ENCODE data around the gene AP2A1.
A peak's percentile ranks its signal among the peaks of the same experiment; 100 is the strongest.

AP2A1 gene

DNA sequence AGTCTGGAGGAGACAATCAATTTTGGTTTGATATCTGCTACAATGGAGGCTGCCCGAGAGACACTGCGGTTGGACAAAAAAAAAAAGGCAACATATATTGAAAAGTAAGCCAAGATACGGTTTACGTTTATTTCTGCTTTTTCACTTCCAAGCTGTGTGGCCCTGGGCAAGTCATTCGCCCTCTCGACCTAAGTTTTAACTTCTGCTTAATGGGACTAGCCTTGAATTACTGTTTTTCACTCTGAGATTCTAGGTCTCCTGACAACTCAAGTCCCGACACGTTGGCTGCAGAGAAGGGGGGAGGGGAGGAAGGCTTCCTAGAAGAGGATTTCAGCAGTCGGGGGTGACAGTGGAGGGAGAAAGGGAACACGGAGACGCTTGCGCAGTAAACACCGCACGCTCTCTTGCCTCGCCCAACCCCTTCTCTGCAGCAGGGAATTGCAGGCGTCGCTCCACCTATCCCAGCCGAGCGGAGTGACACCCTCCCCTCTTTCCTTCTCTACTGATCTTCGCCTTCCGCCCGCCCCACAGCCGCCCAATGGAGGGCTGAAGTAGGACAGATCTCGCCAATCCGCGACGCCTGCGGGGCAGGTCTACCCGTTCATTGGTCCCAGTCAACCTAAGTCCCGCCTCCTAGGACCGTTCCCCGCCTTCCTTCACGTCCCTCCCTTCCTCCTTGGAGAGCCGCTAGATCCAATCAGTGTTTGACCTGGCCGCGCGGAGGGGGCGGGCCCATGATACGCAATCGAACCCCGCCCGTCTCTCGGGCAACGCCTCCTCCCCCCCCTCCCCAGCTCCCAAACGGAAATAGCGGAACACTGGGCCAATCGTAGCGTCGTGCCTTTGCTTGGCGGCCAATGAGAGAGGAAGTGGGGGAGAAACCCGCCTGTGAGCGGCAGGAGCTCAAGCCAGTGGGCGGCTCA lies 533 bp upstream of the AP2A1 start:
- DNase-seq = peak; percentile 100

DNA sequence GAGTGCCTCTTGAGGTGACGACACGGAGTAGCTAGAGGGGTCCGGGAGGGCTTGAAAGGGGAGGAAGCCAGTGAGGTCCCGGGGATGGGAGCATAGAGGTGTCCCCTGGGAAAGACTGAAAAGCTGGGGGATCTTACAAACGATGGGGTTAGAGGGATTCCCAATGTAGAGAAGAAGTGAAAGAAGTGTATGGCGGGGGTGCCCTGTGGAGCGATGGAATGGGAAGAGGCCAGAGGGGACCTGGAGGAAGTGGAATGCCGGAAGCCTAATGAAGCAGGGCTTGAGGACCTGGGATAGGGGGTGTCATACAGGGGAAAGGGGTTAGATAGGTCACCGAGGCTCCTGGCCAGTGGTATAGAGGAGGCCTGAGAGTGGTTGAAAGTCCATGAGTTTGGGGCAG lies 580 bp downstream of the AP2A1 start:
- no peak for DNase-seq

DNA sequence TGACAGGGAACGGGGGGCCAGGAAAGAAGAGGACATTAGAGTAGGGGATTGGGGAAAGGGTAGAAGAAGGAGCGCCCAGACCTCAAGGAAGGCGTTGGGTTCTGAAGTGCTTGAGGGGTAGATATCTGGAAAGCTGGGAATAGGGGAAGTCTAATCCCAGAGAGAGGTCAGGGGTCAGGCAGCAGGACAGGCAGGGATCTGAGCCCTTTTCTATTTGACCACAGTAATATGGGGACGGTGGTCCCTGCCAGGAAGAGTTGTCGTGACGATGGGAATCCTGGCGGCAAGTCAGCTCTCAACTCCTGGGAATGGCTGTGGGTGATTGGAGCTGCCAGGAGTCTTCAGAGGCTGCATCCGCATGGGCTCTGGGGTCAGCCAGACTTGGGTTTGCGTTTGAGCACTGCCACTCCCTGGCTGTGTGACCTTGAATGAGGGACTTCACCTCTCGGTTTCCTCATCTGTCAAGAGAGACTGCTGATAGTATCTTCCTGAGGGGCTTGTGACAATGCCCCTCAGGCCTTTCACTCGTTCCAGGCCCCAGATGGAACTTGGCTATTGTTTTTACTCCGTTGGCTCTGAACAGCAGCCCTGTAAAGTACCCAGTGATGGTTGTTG lies 1.3 kb downstream of the AP2A1 start:
- DNase-seq = no peak

DNA sequence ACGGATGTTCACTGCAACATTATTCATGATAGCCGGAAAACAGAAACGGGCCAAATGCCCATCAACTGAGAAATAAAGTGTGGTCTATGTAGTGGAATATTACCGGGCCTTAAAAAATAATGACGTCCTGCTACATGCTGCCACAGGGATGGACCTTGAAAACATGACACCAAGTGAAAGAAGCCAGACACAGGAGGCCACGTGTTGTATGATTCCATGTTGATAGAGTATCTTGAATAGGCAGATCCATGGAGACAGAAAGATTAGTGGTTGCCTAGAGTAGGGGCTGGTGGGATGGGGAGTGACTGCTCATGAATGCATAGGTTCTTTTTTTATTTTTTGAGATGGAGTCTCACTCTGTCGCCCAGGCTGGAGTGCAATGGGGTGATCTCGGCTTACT lies 3.7 kb downstream of the AP2A1 start:
- no peak for DNase-seq

DNA sequence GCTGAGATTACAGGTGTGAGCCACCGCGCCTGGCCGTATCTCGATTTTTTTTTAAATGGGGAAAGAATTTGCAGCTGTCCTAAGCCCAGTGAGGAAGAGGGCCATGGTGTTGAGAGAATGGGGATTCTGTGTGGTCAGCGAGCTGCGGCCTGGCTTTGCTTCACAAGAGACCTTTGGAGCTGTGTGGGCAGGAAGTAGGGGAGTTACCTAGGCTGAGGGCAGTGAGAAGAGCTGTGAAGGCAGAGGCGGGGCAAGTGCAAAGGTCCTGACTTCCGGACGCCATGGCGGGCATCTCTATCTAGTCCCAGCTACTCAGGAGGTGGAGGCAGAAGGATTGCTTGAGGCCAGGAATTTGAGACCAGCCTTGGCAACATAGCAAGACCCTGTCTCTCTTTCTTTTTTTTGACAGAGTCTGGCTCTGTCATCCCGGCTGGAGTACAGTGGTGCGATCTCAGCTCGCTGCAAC lies 4.9 kb downstream of the AP2A1 start:
- no peak for DNase-seq

DNA sequence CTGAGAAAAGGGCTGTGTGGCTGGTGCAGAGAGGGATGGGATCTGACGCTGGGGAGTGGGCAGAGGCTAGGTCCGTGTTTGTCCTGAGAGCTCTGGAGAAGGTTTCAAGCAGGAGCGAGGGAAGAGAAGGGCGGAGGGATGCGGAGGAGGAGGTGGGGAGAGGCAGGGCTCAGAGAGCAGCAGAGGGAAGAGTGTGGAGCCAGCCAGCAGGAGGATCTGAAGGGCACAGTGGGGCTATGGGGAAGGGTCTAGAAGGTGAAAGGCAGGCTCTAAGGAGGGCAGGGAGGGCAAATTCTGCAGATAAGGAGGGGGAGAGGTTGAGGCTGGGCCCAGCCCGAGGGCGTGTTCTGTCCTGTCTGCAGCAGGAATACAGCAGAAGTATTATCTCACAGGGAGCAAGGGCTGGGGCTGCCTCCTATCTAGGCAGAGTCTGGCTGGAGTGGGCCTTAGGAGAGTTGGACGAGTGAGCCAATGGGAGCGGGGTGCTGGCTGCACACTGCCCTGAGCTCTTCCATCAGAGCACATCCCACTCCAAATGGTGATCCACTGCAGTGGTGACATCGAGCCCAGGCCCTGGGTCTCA lies 6.1 kb downstream of the AP2A1 start:
- DNase-seq = no peak

DNA sequence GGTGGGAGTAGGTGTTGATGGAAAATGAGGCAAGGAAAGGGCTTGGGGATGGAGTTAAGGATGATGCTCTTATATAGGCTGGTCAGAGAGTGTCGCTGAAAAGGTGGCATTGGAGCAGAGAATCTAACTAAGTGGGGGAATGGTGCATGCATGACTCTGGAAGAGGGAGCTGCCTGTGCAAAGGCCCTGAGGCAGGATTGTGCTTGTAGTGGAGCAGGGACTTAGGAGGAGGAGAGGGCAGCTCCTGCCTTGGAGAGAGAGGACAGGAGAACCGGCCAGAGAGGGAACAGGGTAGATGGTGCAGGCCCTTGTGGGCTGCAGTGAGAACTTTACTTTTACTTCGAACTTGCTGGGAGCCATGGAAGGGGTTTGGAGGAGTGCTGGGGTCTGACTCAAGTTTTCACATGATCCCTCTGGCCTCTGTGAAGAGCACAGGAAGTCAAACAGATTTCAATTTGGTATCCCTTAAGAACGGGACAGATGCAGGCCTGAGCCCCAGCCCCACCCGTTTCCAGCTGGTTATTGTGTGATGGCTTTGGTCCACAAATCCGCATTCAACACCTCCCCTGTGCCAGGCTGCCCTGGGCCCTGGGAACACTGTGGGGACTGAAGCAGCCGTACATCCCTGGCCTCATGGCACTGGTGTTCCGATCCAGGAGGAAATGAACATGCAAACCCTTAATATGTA lies 7.0 kb downstream of the AP2A1 start:
- no peak for DNase-seq

DNA sequence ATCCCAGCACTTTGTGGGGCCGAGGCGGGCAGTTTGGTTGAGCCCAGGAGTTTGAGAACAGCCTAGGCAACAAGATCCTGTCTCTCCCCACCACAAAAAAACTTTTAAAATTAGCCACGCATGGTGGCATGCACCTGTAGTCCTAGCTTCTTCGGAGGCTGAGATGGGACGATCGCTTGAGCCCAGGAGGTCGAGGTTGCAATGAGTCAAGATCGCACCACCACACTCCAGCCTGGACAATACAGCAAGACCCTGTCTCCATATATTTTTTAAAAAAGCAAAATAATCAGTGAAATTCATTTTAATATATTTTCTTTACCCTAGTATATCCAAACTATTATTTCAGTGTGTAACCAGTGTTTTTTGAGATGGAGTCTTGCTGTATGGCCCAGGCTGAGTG lies 8.2 kb downstream of the AP2A1 start:
- no peak for DNase-seq

DNA sequence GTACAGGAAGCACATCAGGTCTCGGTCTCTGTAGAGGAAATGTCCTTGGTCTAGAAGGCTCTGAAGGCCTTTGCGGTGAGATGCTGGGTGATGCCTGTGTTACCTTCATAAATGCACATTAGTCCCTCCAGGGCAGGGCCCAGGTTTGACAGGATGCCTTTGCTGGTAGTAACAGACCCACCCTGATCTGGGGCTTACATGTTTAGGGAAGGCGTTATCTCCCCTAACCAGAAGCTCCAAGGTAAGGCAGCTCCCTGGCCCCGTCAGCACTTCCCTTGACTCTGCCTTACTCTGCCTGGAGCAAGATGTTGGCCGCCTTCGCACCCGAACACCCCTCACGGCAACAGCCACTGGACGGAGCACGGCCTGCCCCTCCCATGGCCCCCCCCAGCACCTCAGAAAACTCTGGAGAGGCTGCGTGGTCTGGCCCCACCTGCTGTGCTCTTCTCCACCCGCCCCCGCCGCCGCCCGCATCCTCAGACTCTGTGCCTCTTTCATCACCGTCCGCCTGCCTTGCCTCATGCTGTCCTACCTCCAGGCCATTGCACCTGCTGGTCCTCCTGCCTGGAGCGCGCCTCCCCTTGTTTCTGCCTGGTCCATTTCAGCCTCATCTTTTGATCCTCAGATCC lies 9.1 kb downstream of the AP2A1 start:
- no peak for DNase-seq

DNA sequence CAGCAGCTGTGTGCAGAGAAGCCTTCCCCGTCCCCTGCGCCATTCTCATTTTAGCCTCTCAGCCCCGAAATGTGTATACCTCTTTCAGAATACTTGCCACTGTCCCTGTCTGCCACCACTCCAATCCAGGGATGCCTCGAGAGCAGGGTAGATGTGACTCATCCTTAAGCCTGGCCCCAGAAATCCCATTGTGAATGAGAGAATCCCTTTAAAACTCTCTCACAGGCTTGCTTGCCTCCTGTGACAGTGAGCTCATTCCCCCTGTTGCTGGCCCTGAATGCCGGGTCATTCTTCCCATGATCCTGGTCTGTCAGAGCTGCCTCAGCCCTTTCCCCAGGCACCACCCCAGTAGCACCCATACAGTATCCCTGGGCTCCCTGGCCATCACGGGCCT lies 9.6 kb downstream of the AP2A1 start:
- no peak for DNase-seq

DNA sequence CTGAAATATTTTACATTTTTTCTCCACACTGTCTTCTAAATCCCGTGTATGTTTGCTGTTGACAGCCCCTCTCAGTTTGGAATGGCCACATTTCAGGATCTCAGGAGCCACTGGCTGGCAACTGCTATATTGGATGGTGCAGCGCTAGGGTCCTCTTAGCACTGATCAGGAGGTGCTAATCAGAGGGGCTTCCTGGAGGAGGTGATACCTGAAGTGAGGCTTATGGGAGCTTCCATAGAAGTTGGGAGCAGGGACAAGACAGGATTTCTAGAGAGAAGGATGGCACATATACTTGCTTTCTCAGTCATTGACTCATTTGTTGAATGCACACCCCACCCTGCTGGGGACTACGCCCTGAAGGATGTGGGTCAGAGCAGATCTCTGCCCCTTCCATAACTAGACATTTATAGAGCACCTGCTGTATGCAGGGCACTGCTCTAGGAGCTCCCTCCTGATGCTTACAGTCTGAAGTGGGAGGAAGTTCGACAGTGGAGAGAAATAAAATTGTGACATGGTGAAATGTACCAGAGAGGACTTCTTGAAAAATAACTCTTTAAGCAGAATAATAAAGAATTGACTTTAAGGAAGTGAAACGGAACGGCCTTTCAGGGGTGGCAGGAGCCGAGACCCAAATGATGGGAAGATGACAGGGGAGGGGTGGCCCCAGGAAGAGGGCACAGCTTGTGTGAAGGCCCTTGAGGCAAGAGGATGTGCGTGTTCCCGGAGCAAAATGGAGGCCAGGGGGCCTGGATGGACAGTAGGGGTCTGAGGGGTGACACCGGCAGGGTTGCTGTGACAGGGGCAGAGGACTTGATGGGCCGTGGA lies 13.1 kb downstream of the AP2A1 start:
- no peak for DNase-seq

DNA sequence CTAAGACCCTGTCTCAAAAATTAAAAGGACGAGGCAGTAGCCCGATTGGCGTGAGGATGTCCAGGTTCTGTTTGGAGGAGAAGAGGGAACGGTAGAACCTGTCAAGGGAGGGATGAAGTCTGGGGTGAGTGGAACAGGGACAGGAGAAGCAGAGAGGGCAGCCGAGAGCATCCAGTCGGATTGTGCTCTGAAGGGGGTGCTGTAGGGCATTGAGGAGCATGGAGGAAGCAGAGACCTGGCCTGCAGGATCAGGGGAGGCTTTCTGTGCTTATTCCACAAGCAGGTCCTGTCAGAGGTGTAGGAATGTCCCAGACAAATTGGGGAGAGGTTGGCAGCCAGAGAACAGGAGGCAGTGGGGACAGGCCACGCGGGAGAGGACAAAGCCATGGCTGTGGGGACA lies 14.1 kb downstream of the AP2A1 start:
- DNase-seq = no peak

DNA sequence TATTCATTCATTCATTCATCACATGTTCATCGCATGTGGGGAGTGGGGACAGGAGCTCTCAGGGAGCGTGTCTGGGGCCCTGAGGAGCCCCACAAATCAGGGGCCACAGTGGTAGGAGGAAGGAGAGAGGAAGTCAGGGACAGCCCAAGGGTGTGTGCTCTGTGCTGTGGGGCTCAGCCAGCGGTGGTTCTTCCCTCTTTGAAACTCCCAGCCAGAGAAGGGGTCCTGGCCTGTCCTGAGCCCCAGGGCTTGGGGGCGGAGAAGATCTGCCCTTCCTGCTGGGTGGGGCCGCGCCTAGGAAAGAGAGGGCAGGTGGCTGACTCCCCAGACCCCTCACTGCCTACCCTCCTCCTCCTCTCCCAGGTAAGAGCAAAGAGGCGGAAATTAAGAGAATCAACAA lies 14.6 kb downstream of the AP2A1 start:
- DNase-seq = no peak

DNA sequence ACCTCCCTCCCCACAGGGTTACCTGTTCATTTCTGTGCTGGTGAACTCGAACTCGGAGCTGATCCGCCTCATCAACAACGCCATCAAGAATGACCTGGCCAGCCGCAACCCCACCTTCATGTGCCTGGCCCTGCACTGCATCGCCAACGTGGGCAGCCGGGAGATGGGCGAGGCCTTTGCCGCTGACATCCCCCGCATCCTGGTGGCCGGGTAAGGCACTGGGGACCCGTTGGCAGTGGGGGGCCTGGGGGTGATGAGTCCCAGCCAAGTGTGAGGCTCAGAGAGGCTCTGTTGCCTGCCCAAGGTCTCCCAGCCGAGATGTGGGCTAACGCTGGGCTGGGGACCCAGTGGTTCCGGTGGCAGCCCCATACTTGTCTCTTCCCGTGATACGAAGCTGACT lies 15.7 kb downstream of the AP2A1 start:
- no peak for DNase-seq

DNA sequence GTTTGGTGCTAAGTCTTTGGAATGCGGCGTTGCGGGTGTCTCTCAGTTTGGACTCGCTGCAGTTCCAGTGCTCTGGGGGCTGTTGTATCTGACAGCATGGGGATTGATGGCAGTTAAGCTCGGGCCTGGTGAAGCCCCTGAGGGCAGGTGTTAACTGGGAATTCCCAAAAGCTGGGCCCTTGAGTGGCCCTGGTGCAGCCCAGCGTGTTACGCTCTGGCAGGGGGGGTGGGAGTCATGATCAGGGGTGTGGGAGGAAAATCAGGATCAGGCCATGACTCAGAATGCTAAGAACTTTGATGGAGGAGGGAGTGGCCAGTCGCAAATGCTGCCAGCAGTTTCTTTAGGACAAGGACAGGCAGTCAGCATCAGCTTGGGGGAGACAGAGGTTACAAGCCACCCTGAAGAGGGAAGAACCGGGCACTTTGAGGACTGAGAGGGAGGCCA lies 19.6 kb downstream of the AP2A1 start:
- peak; percentile 47 for DNase-seq

DNA sequence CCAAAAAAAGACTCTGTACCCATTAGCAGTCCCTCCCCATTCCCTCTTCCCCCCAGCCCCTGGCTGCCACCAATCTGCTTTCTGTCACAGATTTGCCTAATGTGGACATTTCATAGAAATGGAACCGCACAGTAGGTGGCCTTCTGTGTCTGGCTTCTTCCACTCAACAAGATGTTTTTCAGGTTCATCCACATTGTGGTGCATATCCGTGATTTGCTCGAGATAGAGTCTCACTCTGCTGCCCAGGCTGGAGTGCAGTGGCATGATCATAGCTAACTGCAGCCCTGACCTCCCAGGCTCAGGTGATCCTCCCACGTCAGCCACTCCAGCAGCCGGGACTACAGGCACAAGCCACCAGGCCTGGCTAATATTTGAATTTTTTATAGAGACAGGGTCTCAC lies 20.9 kb downstream of the AP2A1 start:
- no peak for DNase-seq

DNA sequence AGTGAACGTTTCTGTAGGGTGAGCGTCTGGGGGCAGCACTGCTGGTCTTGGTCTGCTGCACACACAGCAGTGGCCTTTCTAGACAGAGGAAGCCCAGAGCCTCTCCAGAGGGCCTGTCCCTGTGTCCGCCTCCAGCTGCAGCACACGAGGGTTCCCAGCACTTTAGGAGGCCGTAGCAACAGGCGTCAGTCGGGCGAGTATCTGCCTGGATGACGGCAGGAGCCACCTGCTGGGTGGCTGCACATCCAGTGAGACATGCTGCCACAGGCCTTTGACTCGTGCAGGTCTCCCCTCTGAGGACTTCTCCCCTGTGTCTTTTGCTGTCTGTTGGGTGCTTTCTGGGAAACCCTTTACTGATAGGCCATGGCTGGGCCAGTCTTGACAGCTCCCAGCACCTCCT lies 22.1 kb downstream of the AP2A1 start:
- DNase-seq = no peak

DNA sequence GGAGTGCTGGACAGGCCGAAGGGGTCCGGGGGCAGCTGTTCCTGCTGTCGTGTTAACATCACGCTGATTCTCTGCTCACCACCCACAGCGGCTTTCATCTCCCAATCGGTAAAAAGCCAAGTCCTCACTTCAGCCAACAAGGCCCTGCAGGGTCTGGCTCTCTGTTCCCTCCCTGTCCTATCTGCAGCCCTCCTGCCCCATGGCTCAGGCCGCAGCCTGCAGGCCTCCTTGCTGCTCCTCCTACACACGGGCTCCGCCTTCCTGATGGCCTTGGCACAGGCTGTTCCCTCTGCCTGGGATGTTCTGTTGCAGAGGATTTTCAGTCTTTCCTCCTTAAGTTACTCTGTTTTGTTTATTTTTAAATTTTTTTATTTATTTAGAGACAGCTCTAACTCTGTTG lies 24.1 kb downstream of the AP2A1 start:
- DNase-seq = no peak

DNA sequence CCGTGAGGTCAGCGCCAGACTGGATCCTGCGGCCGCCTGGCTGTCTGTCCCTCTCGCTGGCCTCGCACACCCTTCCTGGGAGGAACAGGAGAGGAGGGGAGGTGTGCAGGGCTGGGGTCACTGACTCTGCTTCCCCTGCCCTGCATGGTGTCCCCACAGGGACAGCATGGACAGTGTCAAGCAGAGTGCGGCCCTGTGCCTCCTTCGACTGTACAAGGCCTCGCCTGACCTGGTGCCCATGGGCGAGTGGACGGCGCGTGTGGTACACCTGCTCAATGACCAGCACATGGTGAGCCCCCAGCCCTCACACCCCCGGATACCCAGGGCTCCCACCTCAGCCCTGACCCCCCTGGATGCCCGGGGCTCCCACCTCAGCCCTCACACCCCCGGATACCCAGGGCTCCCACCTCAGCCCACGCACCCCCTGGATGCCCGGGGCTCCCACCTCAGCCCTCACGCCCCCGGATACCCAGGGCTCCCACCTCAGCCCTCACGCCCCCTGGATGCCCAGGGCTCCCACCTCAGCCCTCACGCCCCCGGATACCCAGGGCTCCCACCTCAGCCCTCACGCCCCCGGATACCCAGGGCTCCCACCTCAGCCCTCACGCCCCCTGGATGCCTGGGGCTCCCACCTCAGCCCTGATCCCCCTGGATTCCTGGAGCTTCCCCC lies 25.1 kb downstream of the AP2A1 start:
- no peak for DNase-seq

DNA sequence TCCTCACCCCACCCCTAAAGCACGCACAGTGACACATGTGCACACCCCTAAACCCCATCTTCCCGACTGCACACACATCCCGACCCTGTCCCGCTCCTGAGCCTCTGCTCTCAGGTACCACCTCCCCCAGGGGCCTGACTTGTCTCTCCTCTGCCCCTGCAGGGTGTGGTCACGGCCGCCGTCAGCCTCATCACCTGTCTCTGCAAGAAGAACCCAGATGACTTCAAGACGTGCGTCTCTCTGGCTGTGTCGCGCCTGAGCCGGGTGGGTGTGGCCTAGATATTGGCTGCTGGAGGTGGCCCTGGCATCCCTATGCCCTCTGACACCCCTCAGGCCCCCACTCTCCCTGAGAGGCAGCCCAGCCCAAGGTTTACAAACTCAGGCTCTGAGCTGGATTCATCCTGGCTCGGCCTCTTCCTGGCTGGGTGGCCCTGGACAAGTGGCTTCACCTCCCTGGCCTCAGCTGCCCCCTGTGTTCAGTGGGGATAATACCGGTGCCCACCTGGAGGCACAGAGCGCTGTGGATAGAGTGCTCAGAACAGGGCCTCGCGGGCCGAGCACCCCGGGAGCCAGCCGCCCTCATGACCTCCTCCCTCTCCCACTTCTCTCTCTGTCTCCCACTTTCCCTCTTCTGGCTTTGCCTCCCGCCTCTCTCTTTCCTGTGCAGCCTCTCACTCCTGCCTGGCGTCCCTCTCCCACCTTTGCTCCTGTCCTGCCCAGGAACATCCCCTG lies 26.2 kb downstream of the AP2A1 start:
- DNase-seq = no peak

DNA sequence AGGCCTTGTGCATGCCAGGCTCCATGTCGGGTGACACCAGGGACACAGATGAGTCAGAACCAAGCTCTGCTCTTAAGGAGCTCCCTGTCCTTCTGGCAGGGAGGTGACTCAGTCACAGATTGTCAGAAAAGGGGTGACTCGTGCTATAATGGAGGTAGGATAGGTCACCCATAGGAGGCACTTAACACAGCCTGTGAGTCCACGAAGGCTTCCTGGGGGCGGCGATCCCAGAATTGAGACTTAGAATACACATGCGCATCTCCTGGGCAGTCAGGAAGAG lies 26.7 kb downstream of the AP2A1 start:
- peak; percentile 59 for DNase-seq

All from fibroblast of skin of right quadriceps (primary cell).